Measurements from ENCODE around the gene VARS2.
A peak's percentile ranks its signal among the peaks of the same experiment; 100 is the strongest.
"Not testable (repeated sequence)": the region's sequence is repeated elsewhere in the genome, so short reads cannot be mapped to it uniquely, and the experiment has no call there.

VARS2 gene

DNA sequence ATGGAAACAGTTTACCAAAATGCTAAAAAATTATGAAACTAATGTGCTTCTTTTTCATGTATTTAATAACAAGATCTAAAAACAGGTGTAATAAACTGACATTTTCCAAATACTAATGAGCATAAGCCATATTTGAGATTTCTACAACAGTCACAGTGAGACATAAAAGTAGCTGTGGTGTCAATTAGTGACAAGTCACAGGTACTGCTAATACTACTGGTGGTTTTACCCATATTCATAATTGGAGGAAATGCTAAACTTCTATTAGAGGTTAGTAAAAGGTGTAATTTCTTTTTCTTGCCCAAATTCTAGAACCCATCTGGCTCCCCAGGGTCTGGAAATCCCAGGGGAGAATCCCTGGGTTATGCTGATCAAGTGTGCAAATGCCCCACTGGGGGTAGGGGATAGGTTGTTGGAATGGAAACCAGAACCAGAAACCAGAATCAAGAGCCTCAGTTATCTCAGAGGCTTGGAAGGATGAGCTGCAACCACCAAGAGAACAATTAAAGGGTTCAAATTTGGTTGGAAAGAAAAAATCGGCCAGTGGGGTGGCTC lies 13.1 kb upstream of the VARS2 start:
- DNase-seq: no peak

DNA sequence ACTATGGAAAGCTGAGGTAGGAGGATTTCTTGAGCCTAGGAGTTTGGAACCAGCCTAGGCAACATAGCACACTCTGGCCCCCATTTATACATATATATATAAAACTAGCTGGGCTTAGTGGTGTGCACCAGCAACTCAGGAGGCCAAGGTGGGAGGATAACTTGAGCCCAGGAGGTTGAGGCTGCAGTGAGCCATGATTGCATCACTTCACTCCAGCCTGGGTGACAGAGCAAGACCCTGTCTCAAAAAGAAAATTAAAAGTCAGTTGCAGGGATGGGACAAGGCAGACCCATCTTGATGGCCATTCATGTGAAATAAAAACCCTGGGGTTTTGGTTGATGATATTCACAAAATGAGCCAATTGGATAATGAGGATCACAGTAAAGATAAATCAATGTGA lies 12.6 kb upstream of the VARS2 start:
- no peak for DNase-seq

DNA sequence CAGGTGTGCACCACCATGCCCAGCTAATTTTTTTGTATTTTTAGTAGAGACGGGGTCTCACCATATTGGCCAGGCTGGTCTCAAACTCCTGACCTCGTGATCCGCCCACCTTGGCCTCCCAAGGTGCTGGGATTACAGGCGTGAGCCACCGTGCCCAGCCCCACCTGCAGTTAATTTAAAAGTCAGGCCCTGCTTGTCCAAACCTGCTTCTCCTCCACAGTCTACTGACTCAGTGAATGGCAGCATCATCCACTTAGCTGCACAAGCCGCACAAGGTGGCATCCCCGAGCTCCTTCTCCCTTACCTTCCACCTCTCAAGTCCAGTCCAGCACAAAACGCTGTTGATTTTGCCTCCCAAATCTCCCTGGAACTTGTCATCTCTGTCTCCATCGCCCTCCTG lies 11.8 kb upstream of the VARS2 start:
- not testable (repeated sequence) for DNase-seq

DNA sequence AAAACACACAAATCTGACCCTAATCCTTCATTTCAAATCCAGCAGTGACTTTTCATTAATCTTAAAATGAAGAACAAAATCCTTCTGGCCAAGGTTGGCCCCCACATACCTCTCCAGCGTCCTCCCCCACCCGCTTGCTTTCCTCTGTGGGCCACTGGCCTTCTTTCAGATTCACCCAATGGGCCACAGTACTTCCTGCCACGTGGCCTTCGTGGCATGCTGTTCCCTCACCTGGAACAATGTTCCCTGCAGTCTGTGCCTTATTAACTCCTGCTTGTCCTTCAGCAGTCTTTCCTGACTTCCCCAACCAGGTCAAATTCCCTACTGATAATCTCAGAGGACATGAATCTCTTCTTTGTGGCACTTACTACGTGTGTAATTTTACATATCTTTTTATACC lies 11.3 kb upstream of the VARS2 start:
- DNase-seq: no peak

DNA sequence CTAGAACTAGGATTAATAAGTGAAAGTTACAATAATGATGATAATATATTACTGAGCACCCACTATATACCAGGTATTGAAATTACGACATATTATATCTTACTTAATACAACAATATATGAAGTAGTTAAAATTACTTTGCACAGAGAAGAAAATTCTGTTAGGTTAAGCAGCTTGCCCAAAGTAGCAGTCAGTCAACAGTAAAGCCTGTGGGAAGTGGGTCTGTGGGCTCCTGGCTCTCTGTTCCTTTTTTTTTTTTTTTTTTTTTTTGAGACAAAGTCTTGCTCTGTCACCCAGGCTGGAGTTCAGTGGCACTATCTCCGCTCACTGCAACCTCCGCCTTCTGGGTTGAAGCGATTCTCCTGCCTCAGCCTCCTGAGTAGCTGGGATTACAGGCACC lies 10.8 kb upstream of the VARS2 start:
- no peak for DNase-seq

DNA sequence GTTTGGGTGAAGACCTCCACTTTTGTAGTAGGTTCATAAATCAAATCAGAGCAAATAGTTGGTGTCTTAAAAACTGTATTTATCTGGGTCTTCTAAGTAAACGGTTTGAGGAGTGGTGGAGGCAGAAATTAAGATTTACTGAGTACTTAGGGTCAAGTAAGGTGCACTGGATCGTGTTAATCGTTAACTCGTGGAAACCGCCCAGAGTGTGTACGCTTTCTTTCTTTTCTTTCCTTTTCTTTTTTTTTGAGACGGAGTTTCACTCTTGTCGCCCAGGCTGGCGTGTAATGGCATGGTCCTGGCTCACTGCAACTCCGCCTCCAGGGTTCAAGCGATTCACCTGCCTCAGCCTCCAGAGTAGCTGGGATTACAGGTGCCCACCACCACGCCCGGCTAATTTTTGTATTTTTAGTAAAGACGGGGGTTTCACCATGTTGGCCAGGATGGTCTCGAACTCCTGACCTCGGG lies 6.7 kb upstream of the VARS2 start:
- not testable (repeated sequence) for DNase-seq

DNA sequence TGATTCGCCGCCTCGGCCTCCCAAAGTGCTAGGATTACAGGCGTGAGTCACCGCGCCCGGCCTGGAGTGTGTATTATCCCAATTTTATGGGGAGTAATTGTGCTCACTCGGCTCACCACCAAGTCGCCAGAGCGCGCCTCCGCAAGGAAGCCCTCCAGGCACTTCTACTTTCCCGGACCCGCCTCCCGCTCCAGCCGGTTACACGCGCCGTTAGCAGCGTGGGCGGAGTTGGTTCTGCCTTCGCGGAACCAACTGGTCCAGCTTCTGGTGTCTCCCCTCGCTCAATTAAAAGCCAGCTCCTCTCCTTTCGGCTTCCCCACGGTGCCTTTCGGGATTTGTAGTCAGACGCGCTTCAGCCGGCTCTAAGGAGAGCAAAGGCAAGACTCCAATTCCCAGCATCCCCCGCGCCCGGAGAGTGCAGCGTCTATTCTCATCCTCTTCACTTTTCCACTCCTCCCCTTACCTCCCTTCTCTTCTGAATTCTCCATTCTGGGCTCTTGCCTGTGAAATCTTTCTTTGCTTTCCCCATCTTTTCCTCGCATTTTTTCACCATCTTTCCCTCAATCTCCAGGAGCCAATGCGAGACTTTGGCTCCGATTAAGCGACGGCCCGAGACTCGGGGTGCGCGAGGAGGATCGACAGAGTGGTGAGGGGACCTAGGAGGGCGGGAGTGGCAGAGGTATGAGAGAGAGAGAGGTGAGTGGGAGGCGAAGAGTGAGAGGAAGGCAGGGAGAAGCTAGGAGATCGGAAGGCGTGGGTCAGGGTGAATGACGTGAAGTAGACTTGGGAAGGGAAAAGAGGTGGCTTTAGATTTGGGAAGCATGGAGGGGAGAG lies 6.1 kb upstream of the VARS2 start, which contains the start of gene GTF2H4:
Gene GTF2H4 (plus strand): TSS at position 450 of the 834 bp plus-strand sequence.
- DNase-seq: peak; percentile 99

DNA sequence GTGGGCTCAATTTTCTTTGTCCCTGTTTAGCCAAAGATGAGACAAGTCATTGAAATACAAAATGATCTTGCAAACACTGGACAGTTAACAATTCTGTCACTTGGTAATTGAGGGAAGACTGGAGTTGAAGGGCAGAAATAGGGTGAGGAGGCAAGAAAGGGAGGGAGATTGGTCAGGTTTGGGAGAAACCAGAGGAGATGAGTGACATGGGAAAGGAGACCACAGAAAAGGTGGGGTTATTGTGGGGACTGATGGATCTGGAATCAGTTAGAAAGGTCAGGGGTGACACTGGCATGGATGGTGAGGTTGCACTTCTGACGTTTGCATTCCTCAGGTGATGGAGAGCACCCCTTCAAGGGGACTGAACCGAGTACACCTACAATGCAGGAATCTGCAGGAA lies 5.3 kb upstream of the VARS2 start:
- no peak for DNase-seq

DNA sequence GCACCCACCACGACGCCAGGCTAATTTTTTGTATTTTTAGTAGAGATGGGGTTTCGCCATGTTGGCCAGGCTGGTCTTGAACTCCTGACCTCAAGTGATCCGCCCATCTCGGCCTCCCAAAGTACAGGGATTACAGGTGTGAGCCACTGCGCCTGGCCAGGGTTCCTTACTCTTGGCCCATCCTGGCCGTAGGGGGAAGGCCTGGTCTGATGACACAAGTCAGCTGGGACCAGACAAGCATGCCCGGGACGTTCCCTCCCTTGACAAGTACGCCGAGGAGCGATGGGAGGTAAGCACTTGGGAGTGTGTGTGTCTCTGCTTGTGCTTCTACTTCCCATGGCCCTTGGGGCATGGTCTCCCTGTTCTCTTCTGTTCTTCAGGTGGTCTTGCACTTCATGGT lies 3.6 kb upstream of the VARS2 start:
- DNase-seq: not testable (repeated sequence)

DNA sequence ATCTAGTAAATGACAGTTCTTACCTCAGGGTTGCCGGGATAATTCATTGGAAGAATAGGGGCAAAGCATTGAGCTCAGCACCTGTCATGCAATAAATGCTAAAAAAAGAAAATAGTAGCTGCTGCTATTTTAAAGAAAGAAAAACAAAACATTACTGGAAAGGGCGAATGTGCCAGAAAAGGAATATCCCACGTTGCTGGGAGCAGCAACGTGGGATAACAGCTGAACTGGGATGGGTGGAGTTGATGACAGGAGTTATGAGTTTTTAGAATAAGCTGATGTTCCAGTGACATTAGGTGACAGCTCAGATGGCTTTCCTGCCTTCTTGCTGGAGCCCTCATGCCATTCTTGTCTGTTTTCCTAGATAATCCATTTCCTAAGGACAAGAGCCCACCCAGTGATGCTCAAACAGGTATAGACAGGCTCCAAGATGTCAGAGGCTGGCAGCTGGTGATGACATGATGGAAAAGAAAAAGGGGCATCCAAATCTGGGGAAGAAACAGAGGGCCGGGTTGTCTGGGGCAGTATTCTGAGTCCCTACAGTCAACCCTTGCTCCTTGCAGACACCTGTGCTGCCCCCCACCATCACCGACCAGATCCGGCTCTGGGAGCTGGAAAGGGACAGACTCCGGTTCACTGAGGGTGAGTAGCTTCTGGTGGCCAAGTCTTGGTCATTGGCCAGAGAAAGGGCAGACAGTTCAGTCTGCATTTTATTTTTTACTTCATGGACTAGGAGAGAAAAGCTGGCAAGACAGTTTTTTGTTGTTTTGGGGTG lies 1.1 kb upstream of the VARS2 start:
- no peak for DNase-seq

DNA sequence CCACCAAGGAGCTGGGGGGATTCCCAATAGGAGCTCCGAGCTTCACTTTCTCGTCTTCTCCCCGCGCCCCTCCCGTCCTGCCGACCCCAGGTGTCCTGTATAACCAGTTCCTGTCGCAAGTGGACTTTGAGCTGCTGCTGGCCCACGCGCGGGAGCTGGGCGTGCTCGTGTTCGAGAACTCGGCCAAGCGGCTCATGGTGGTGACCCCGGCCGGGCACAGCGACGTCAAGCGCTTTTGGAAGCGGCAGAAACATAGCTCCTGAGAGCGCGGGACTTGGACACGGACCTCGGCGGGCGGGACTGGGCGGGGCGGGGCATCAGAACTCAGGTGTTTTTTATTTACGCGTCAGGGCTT lies 340 bp upstream of the VARS2 start:
- DNase-seq: no peak

DNA sequence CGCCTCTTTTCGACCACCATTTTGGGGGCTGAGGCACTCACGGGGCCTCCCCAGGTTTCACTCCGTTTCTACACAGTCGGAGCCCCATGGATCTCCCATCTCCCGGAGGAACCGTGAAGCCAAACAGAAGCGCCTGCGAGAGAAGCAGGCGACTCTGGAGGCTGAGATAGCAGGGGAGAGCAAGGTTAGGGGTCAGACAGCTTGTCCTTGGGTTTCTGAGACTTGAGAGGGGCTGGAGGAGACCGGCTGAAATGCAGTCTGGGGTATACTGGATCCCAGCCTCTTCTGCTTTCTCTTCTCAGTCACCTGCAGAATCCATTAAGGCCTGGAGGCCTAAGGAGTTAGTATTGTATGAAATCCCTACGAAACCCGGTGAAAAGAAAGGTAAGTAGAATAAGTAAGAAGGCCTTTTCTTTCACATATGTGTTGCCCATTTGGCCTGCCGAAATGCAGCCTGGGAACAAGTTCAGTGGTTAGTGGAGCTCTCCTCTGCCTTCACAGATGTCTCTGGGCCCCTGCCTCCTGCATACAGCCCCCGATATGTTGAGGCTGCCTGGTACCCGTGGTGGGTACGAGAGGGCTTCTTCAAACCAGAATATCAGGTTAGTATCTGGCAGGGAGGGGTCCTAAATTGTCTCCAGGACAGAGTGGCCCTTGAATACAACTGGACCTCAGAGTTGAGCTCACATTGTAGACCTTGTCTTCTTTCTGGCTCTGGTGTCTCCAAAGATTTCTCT lies 984 bp downstream of the VARS2 start:
- DNase-seq: peak; percentile 37

DNA sequence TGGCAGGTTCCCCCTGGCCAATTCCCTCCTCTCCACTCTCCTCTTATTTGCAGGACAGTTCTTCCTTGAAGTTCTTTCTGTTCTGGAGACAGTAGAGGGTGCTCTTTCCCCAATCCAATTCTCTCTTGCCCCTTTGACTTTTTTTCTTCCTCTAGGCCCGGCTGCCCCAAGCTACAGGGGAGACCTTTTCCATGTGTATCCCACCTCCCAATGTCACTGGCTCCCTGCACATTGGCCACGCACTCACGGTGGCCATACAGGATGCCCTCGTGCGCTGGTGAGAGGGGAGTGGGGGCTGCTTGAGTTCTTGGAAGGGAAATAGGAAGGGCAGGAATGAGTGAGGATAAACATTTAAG lies 1.5 kb downstream of the VARS2 start:
- DNase-seq: peak; percentile 62

DNA sequence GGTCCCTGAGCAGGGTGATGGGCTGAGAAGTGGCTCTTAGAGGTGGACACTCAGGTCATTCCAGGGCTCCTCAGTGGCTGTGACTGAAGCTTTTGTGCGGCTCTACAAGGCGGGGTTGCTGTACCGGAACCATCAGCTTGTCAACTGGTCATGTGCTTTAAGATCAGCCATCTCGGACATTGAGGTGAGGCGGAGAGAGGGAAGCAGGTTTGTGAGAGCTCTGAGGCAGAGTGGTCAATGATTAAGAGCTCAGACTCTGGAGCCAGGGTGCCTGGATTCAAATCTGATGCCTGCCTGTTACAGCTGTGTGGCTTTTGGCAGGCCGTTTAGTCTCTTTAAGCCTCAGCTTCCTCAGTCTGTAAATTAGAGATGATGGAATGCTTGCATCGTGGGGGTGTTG lies 3.0 kb downstream of the VARS2 start:
- no peak for DNase-seq

DNA sequence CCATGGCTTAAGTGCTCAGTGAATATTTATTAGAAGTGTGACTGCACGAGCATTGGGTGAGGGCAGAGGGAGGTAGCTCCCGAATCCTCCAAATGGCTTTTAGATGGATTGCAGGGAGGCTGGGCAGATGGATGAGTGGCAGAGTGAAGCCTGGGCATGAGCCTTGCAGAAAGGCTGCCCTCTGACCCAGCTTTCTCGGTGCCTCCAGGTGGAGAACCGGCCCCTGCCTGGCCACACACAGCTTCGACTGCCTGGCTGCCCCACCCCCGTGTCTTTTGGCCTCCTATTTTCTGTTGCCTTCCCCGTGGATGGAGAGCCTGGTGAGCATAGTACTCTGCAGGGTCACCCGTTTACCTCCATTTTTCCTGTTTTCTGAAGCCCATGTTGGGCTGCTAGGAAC lies 3.4 kb downstream of the VARS2 start:
- no peak for DNase-seq

DNA sequence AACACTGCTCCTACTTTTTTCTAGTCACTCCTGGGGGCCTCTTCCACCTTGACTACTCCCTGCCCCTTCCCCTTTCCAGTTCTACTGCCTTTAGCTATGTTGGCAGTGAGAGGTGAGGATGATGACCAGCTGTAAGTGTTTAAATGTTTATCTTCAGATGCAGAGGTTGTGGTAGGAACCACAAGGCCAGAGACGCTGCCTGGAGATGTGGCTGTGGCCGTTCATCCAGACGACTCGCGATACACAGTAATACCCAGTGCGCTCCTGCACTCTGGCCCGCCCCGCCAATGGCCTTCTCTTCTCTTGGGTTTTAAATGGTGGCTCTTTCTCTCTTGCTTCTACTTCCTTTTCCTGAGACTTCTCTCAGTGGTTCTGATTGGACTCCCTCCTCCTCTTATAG lies 4.6 kb downstream of the VARS2 start:
- DNase-seq: no peak

DNA sequence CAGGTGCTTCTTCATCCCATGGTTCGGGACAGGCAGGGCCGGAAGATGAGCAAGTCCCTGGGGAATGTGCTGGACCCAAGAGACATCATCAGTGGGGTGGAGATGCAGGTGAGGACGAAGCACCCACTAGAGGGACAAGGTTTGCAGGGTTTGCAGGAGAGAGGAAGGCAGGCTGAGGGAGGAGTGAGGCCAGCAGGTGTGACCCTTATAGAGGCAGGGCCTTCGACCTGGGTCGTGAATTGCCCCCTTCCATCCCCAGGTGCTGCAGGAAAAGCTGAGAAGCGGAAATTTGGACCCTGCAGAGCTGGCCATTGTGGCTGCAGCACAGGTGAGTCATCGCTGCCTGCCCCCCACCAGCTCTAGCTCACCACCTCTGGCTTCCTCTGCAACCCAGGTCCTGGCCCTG lies 8.4 kb downstream of the VARS2 start:
- no peak for DNase-seq

DNA sequence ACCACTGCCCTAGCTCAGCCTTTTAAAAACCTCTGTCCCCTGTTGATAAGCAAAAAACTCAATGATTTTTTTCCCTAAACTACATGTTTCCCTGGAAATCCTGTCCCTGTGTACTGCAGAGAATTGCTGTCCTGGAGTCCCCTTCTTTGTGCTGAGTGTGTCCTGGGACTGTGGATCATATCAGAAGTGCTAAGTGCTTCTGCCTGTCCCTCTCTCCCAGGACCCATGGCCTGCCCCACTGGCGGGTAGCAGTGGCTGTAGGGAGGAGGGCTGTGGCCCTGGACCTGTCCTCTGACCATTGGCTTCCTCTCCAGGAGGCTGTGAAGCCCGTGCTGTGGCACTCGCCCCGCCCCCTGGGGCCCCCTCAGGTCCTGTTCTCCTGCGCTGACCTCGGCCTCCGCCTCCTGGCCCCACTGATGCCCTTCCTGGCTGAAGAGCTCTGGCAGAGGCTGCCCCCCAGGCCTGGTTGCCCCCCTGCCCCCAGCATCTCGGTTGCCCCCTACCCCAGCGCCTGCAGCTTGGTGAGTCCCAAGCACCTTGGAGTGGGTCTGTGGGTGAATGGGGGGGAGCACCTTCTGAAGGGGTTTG lies 10.1 kb downstream of the VARS2 start:
- DNase-seq: not testable (repeated sequence)

DNA sequence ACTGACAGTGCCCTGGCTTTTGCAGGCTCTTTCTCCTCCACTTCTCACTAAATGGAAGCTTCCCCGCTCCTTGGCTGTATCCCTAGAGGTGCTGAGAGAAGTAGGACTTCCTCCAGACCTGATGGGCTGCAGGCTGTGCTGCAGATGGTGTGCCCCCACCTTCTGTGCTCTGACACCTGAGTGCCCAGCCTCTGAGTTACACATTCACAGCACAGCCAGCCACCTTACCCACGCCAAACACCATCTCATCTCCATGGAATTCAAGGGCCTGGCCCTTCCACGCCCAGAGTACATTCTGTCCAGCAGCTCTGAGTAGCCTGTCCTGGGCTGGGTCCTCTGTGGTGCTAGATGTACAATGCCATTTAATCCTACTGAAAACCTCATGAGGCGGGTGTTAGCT lies 12.6 kb downstream of the VARS2 start:
- DNase-seq: no peak

DNA sequence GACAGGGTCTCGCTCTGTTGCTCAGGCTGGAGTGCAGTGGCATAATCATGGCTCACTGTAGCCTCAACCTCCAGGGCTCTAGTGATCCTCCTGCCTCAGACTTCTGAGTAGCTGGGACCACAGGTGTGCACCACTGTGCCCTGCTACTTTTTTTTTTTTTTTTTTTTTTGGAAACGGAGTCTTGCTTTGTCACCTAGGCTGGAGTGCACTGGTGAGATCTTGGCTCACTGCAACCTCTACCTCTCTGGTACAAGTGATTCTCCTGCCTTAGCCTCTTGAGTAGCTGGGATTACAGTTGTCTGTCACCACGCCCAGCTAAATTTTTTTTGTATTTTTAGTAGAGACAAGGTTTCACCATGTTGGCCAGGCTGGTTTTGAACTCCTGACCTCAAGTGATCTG lies 13.0 kb downstream of the VARS2 start:
- DNase-seq: not testable (repeated sequence)

DNA sequence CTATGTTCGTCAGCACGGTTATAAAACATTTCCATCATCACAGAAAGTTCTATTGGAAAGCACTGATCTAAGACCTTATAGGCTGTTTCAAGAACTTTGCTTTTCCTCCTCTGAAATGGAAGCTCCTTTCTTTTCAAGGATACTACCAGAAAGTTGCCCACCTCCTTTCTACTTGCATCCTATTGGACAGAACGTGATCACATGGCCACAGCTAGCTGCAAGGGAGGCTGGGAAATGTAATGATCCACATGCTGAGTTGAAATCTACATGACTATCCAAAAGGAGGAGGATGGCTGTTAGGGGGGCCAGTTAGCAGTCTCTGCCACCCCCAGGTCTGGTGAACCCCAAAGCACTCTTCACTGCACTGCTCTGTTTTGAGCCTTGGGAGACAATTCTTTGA lies 14.6 kb downstream of the VARS2 start:
- no peak for DNase-seq

DNA sequence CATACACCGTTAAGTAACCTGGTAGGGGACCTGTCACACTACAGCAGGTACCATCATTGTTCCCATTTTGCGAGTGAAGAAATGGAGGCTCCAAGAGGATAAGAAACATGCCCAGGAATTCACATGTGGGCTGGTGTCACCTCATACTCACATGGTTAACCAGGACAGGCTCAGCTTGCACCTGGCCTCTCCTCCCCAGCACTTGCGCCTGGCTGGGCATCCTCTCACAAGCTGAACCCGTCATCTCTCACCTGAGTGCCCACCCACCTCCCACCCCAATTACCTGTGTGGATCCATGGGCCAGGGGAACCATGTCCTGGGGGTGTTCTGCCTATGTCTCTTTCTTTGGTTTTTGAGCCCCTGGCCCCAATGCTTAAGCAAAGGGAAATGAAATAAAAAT lies 16.5 kb downstream of the VARS2 start:
- DNase-seq: no peak

DNA sequence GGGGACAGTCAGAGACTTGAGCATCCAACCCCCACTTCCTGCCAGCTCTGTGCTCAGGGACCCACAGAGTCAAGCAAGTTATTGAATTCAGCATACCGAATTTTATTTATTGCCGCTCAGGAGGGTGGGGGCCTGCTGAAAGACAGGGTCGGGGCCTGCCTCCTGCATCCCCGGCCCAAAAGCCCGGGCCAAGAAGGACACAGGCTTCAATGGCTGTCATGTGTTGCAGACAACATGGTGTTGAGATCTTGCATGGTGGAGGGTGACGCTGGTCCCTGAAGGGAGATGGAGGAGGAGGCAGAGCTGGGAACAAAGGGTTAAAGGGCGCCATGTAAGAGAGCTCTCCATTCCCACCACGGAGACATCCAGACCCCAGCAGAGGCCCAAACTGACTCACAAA lies 17.2 kb downstream of the VARS2 start:
- no peak for DNase-seq

Measured in NCI-H69 (cell line).